ENCODE measurements around the gene MYRIP.

MYRIP gene

GRCh38 chr3:40096661-40097111, 287.3 kb downstream of the MYRIP start:
- CTCF ChIA-PET, result interaction anchor here (0.6 kb wide), 1 partner anchor 76 kb away, joined by 3 read pairs; no protein-coding TSS in a partner anchor
- no peak for DNase-seq (ENCODE audit: extremely low spot score)
- POLR2A ChIA-PET, result no interaction called here
- no peak for TF ChIP-seq LEF1 (IDR thresholded peaks at IDR 0.05; ENCODE audit: borderline replicate concordance)
- TF ChIP-seq L3MBTL2 (conservative IDR thresholded peaks at IDR 0.05), result no peak
- no peak for TF ChIP-seq ELF4 (IDR thresholded peaks at IDR 0.05)
- TF ChIP-seq FOXK2 (IDR thresholded peaks at IDR 0.05), result no peak
- no peak for TF ChIP-seq CTBP1 (IDR thresholded peaks at IDR 0.05; ENCODE audit: borderline replicate concordance)
- TF ChIP-seq FOXM1 (IDR thresholded peaks at IDR 0.05; ENCODE audit: borderline replicate concordance), result no peak
- no peak for TF ChIP-seq SUZ12 (IDR thresholded peaks at IDR 0.05)
- TF ChIP-seq PKNOX1 (IDR thresholded peaks at IDR 0.05), result no peak
- TF ChIP-seq SP1 (IDR thresholded peaks at IDR 0.05), result no peak
- no peak for TF ChIP-seq ZNF384 (IDR thresholded peaks at IDR 0.05)
- no peak for TF ChIP-seq HDGF (IDR thresholded peaks at IDR 0.05; ENCODE audit: borderline replicate concordance)
- no peak for TF ChIP-seq TARDBP (IDR thresholded peaks at IDR 0.05)
- TF ChIP-seq NFRKB (IDR thresholded peaks at IDR 0.05), result no peak
- TF ChIP-seq BHLHE40 (IDR thresholded peaks at IDR 0.05; ENCODE audit: borderline replicate concordance), result no peak
- no peak for TF ChIP-seq ARNT (IDR thresholded peaks at IDR 0.05)
- TF ChIP-seq FOXA1 (IDR thresholded peaks at IDR 0.05), result no peak

GRCh38 chr3:40097131-40098117, 288.0 kb downstream of the MYRIP start:
- TF ChIP-seq NFRKB (IDR thresholded peaks at IDR 0.05), result no peak
- POLR2A ChIA-PET, result no interaction called here

GRCh38 chr3:40098261-40098759, 288.9 kb downstream of the MYRIP start:
- ChIA-PET CTCF (no interaction called here), POLR2A (no interaction called here)
- no peak for DNase-seq (ENCODE audit: extremely low spot score)
- TF ChIP-seq CTBP1 (IDR thresholded peaks at IDR 0.05; ENCODE audit: borderline replicate concordance), result no peak
- no peak for TF ChIP-seq BHLHE40 (IDR thresholded peaks at IDR 0.05; ENCODE audit: borderline replicate concordance)
- TF ChIP-seq FOXA1 (IDR thresholded peaks at IDR 0.05), result no peak
- TF ChIP-seq FOXK2 (IDR thresholded peaks at IDR 0.05), result no peak
- no peak for TF ChIP-seq L3MBTL2 (conservative IDR thresholded peaks at IDR 0.05)
- TF ChIP-seq ARNT (IDR thresholded peaks at IDR 0.05), result no peak
- no peak for TF ChIP-seq LEF1 (IDR thresholded peaks at IDR 0.05; ENCODE audit: borderline replicate concordance)
- no peak for TF ChIP-seq ELF4 (IDR thresholded peaks at IDR 0.05)

More at GRCh38 chr3:40097131-40098117, 288.0 kb downstream of the MYRIP start:
- CTCF ChIA-PET, result interaction anchor here (0.6 kb wide), 1 partner anchor 75 kb away, joined by 3 read pairs; no protein-coding TSS in a partner anchor
- no peak for DNase-seq (ENCODE audit: extremely low spot score)

- CTCF ChIA-PET, result interaction anchor here (0.8 kb wide), 1 partner anchor 811 kb away, joined by 3 read pairs; no protein-coding TSS in a partner anchor
- DNase-seq (ENCODE audit: extremely low spot score), result no peak
- TF ChIP-seq CTBP1 (IDR thresholded peaks at IDR 0.05; ENCODE audit: borderline replicate concordance) (no peak), L3MBTL2 (conservative IDR thresholded peaks at IDR 0.05) (no peak), FOXM1 (IDR thresholded peaks at IDR 0.05; ENCODE audit: borderline replicate concordance) (no peak), TARDBP (IDR thresholded peaks at IDR 0.05) (no peak), ARNT (IDR thresholded peaks at IDR 0.05) (no peak), HDGF (IDR thresholded peaks at IDR 0.05; ENCODE audit: borderline replicate concordance) (no peak), LEF1 (IDR thresholded peaks at IDR 0.05; ENCODE audit: borderline replicate concordance) (no peak), ZNF384 (IDR thresholded peaks at IDR 0.05) (no peak), NFRKB (IDR thresholded peaks at IDR 0.05) (no peak), SUZ12 (IDR thresholded peaks at IDR 0.05) (no peak)
- POLR2A ChIA-PET, result no interaction called here
These were observed 290.5 kb downstream of the MYRIP start for GRCh38 chr3:40099871-40100270.

GRCh38 chr3:40102182-40102581, 292.8 kb downstream of the MYRIP start:
- POLR2A ChIA-PET, result no interaction called here

GRCh38 chr3:40103829-40104228, 294.4 kb downstream of the MYRIP start:
- ChIA-PET POLR2A (no interaction called here), CTCF (no interaction called here)
- no peak for DNase-seq (ENCODE audit: extremely low spot score)
- no peak for TF ChIP-seq BHLHE40 (IDR thresholded peaks at IDR 0.05; ENCODE audit: borderline replicate concordance)
- TF ChIP-seq SP1 (IDR thresholded peaks at IDR 0.05), result no peak
- no peak for TF ChIP-seq TARDBP (IDR thresholded peaks at IDR 0.05)
- no peak for TF ChIP-seq ARNT (IDR thresholded peaks at IDR 0.05)
- no peak for TF ChIP-seq NFRKB (IDR thresholded peaks at IDR 0.05)
- TF ChIP-seq SUZ12 (IDR thresholded peaks at IDR 0.05), result no peak
- no peak for TF ChIP-seq L3MBTL2 (conservative IDR thresholded peaks at IDR 0.05)
- TF ChIP-seq FOXA1 (IDR thresholded peaks at IDR 0.05), result no peak

More at GRCh38 chr3:40102182-40102581, 292.8 kb downstream of the MYRIP start:
- DNase-seq (ENCODE audit: extremely low spot score), result no peak
- TF ChIP-seq FOXM1 (IDR thresholded peaks at IDR 0.05; ENCODE audit: borderline replicate concordance) (no peak), SUZ12 (IDR thresholded peaks at IDR 0.05) (no peak), ARNT (IDR thresholded peaks at IDR 0.05) (no peak), FOXA1 (IDR thresholded peaks at IDR 0.05) (no peak), ZNF384 (IDR thresholded peaks at IDR 0.05) (no peak), LEF1 (IDR thresholded peaks at IDR 0.05; ENCODE audit: borderline replicate concordance) (no peak), SP1 (IDR thresholded peaks at IDR 0.05) (no peak), NFRKB (IDR thresholded peaks at IDR 0.05) (no peak)
- CTCF ChIA-PET, result no interaction called here

GRCh38 chr3:40104441-40104840, 295.0 kb downstream of the MYRIP start:
- TF ChIP-seq SP1 (IDR thresholded peaks at IDR 0.05), result no peak
- TF ChIP-seq ELF4 (IDR thresholded peaks at IDR 0.05), result no peak
- POLR2A ChIA-PET, result no interaction called here
- DNase-seq (ENCODE audit: extremely low spot score), result no peak
- CTCF ChIA-PET, result no interaction called here
